K562 (cell line): ENCODE data around the gene LRCOL1. TPM values are rescaled to one million over a fixed set of nuclear protein-coding genes. Genes with fewer than 3 reads are reported as not detected.
A peak's percentile ranks its signal among the peaks of the same experiment; 100 is the strongest.

Experiments used
- ATAC-seq: fragments of 200-7000 bp; cut with Tn5 transposase; 3 replicates; pipeline ENCODE4 v1.9.1; 2020; ENCODE audit warnings: moderate library complexity
- BruUV-seq: library from RNA; stranded (reverse); fragments of 400-500 nt; replicated peaks from 2 replicates; lab custom pipeline; 2021; lab: Mats Ljungman, UMichigan
- CTCF ChIA-PET: fragments of 300-600 bp; formaldehyde crosslinking; extraction: SDS; loops from one replicate; lab custom pipeline; 2021; ENCODE audit warnings: low intra/inter-chr PET ratio; lab: Yijun Ruan, JAX
- POLR2A ChIA-PET: fragments of 300-600, 350-650 bp; sonication (Branson Sonifier 250); formaldehyde crosslinking; extraction: SDS; loops from one replicate; lab custom pipeline; 2021; ENCODE audit warnings: antibody characterized with exemption, inconsistent platforms; lab: Yijun Ruan, JAX
- DNase-seq, 4 experiments: peaks; one replicate each; pipeline versions ENCODE4 v3.0.0 to v3.0.0-alpha.2; 2011 to 2018; ENCODE audit warnings: low spot score in 3 of 4, mixed read lengths in 3 of 4; ENCODE audit errors: extremely low read depth in 1 of 4
- FAIRE-seq: peaks from 2 replicates; lab custom pipeline; 2011; peaks lifted over from hg19 to GRCh38; lab: Jason Lieb, UNC
- H2AFZ ChIP-seq: 2 replicates; pipeline ENCODE4 v1.6.0; 2011; ENCODE audit warnings: low read depth, low read length, control low read depth, inconsistent platforms
- H3K27ac ChIP-seq: fragments of 200-600 bp; 3 replicates; pipeline ENCODE4 v1.8.0; 2011; ENCODE audit warnings: low read depth, mild to moderate bottlenecking, control low read depth, inconsistent platforms, low read length, moderate library complexity, mixed read lengths; ENCODE audit errors: extremely low read depth
- H3K27me3 ChIP-seq, 2 experiments: fragments of 300-600 bp in 1 of 2; 2 replicates in 1 of 2; 3 replicates in 1 of 2; pipeline versions ENCODE4 v1.6.0 to v1.8.0; 2011; ENCODE audit warnings: inconsistent platforms in 2 of 2, low read length in 2 of 2, mild to moderate bottlenecking in 1 of 2, mixed read lengths in 1 of 2, moderate library complexity in 1 of 2; ENCODE audit not compliant: control insufficient read depth in 2 of 2, insufficient read depth in 2 of 2
- H3K36me3 ChIP-seq: fragments of 300-600 bp; 3 replicates; pipeline ENCODE4 v1.8.0; 2011; ENCODE audit warnings: mild to moderate bottlenecking, low read length, inconsistent platforms; ENCODE audit not compliant: control insufficient read depth, insufficient read depth
- H3K4me1 ChIP-seq, 2 experiments: fragments of 200-600 bp in 1 of 2; replicated peaks in 1 of 2; 2 replicates in 1 of 2; 3 replicates in 1 of 2; pipeline versions ENCODE4 v1.5.1 to v1.8.0; 2011; ENCODE audit warnings: inconsistent platforms in 2 of 2, low read length in 2 of 2, mild to moderate bottlenecking in 1 of 2, mixed read lengths in 1 of 2, moderate library complexity in 1 of 2; ENCODE audit not compliant: control insufficient read depth in 2 of 2, insufficient read depth in 2 of 2
- H3K4me2 ChIP-seq: 2 replicates; pipeline ENCODE4 v1.6.1; 2011; ENCODE audit warnings: low read length, control low read depth, inconsistent platforms, mixed read lengths; ENCODE audit not compliant: insufficient read depth
- H3K4me3 ChIP-seq: fragments of 200-600 bp; sonication (generic), shearing (Covaris generic); 2 replicates; pipeline ENCODE4 v1.5.1; 2016; ENCODE audit warnings: control low read depth, inconsistent platforms
- H3K79me2 ChIP-seq: fragments of 200-600 bp; 3 replicates; pipeline ENCODE4 v1.8.0; 2011; ENCODE audit warnings: low read length, inconsistent platforms; ENCODE audit not compliant: control insufficient read depth, insufficient read depth
- H3K9ac ChIP-seq, 2 experiments: 2 replicates each; pipeline versions ENCODE4 v1.6.0 to v1.6.1; 2011; ENCODE audit warnings: low read depth in 2 of 2, low read length in 2 of 2, control low read depth in 1 of 2, inconsistent platforms in 1 of 2, mild to moderate bottlenecking in 1 of 2, mixed read lengths in 1 of 2; ENCODE audit not compliant: insufficient read depth in 1 of 2
- H3K9me1 ChIP-seq: one replicate; pipeline ENCODE4 v1.6.0; 2011; ENCODE audit warnings: inconsistent platforms, mild to moderate bottlenecking, low read length, moderate library complexity; ENCODE audit not compliant: control insufficient read depth, insufficient read depth
- H3K9me3 ChIP-seq: replicated peaks from 2 replicates; pipeline ENCODE4 v1.5.1; 2011; ENCODE audit warnings: low read depth, low read length, inconsistent platforms; ENCODE audit not compliant: control insufficient read depth, insufficient read depth
- H4K20me1 ChIP-seq: replicated peaks from 2 replicates; pipeline ENCODE4 v1.6.1; 2011; ENCODE audit warnings: low read length, inconsistent platforms, mixed read lengths; ENCODE audit not compliant: control insufficient read depth, insufficient read depth
- NEUROD1 ChIP-seq: fragments of 150-350 bp; IDR thresholded peaks from 2 replicates; pipeline ENCODE4 v1.6.1; 2014; ENCODE audit warnings: borderline replicate concordance, low read length, low read depth; ENCODE audit not compliant: partially characterized antibody
- NFIC ChIP-seq: fragments of 450-650 bp; IDR thresholded peaks from 2 replicates; pipeline ENCODE4 v1.6.1; 2017; ENCODE audit warnings: mild to moderate bottlenecking, inconsistent platforms
- NR2C2 ChIP-seq, 2 experiments: fragments of 200-800 bp in 1 of 2; sonication (Bioruptor generic) in 1 of 2; sonication (generic) in 1 of 2; formaldehyde crosslinking in 1 of 2; IDR thresholded peaks; 2 replicates each; pipeline versions ENCODE4 v1.6.1 to v1.8.0; 2016 to 2022; ENCODE audit warnings: mild to moderate bottlenecking in 1 of 2, missing compliant biosample characterization in 1 of 2, missing genetic modification characterization in 1 of 2, missing genetic modification reagents in 1 of 2
- POLR2AphosphoS2 ChIP-seq: IDR thresholded peaks from 2 replicates; pipeline ENCODE4 v1.6.1; 2012; ENCODE audit warnings: low read length, improper control_type of control experiment
- POLR2G ChIP-seq: fragments of 200-400 bp; formaldehyde crosslinking; IDR thresholded peaks from 2 replicates; pipeline ENCODE4 v1.6.1; 2017; ENCODE audit warnings: low read depth, mild to moderate bottlenecking, antibody characterized with exemption, low read length, moderate library complexity
- TCF15 ChIP-seq: fragments of 250-450 bp; sonication (Bioruptor Pico); IDR thresholded peaks from 2 replicates; pipeline ENCODE4 v1.8.0; 2022; ENCODE audit warnings: moderate library complexity, mild to moderate bottlenecking, inconsistent platforms
- TFAP4 ChIP-seq: sonication (generic); formaldehyde crosslinking; IDR thresholded peaks from 2 replicates; pipeline ENCODE4 v1.8.0; 2022; ENCODE audit warnings: missing genetic modification reagents, mild to moderate bottlenecking, moderate library complexity, borderline replicate concordance
- ZBTB5 ChIP-seq: fragments of 450-650 bp; IDR thresholded peaks from 2 replicates; pipeline ENCODE4 v1.6.1; 2017; ENCODE audit warnings: antibody characterized with exemption
- ZNF263 ChIP-seq: sonication (generic); formaldehyde crosslinking; IDR thresholded peaks from 2 replicates; pipeline ENCODE4 v1.8.0; 2022; ENCODE audit warnings: mild to moderate bottlenecking, missing genetic modification reagents, borderline replicate concordance
- ZNF444 ChIP-seq: fragments of 250-450 bp; sonication (Bioruptor Pico); IDR thresholded peaks from 2 replicates; pipeline ENCODE4 v1.4.0; 2020; ENCODE audit warnings: mild to moderate bottlenecking, moderate library complexity
- WGBS: fragments of 100-300 bp; shearing (Covaris generic); methylation state at CpG from one replicate; pipeline ENCODE4 v1.1.6; 2016; ENCODE audit warnings: low coverage, mixed read lengths; ENCODE audit not compliant: insufficient coverage; ENCODE audit errors: missing lambda C conversion rate; 5-methylcytosine and 5-hydroxymethylcytosine counted together
- in situ Hi-C: fragments of 300-500 bp; cut with MboI; formaldehyde crosslinking; loops from 4 replicates; pipeline ENCODE4 v1.15.0; 2018; ENCODE audit warnings: inconsistent platforms, mixed read lengths
- intact Hi-C: fragments of 100-400 bp; cut with micrococcal nuclease; formaldehyde crosslinking; loops from 2 replicates; pipeline ENCODE4 v1.14.2; 2022
- polyA plus RNA-seq, 8 experiments: library from polyadenylated mRNA; depleted of rRNA in 4 of 8; stranded (reverse) in 5 of 8; unstranded in 3 of 8; fragments of >200 nt; fragmentation: Nextera tagmentation in 2 of 8; fragmentation: Illumina TruSeq in 1 of 8; extraction: Ambion mirVana in 2 of 8; extraction: Trizol in 1 of 8; gene quantifications; 2 replicates each; pipeline versions ENCODE4 v1.2.1 to v1.2.3, GENCODE V29; 2011 to 2014; ENCODE audit warnings: inconsistent platforms in 1 of 8, missing spikeins in 1 of 8
- total RNA-seq, 7 experiments: library from RNA; depleted of rRNA in 6 of 7; stranded (reverse); fragments of >200 nt in 6 of 7; fragmentation: Illumina TruSeq in 2 of 7; extraction: Trizol in 2 of 7; gene quantifications; 2 replicates each; pipeline versions ENCODE4 v1.2.1 to v1.2.3, GENCODE V29; 2011 to 2021; ENCODE audit warnings: low replicate concordance in 1 of 7
- TF ChIP-seq, protein P1 (sequence below): fragments of 450-650 bp; IDR thresholded peaks from 2 replicates; pipeline ENCODE4 v1.6.1; 2016; ENCODE audit warnings: antibody characterized with exemption

Gene LRCOL1
- total and polyA plus RNA-seq, 9 of the 15 experiments (the other 6 are each of a cell fraction or from before 2014, with no cell fraction given) = not detected

GRCh38 chr12:132623072-132623869 is 12.9 kb upstream of the LRCOL1 start:
- BruUV-seq = no TSS peak
- Histone ChIP-seq H3K4me2 (no peak overlapping the region), H3K9ac (peak overlapping the region in 1 of 2 experiments; percentile 68; a peak in 2 of 4 replicates), H4K20me1 (0 out of 2 replicates have a peak, but pooled peaks cover 3% of the 10 kb centered on the region), H3K36me3 (peaks cover 48% of the 10 kb centered on the region; the same call in 2 of the 3 replicates), H3K9me1 (no peaks in the 10 kb centered on the region), H3K4me3 (no peak overlapping the region), H3K27ac (no peak overlapping the region), H3K9me3 (no peaks in the 10 kb centered on the region), H2AFZ (no peak overlapping the region), H3K4me1 (peaks cover 12 to 55% of the 10 kb centered on the region in 2 experiments; a peak in 4 of 5 replicates), H3K79me2 (no peaks in the 10 kb centered on the region), H3K27me3 (no peaks in the 10 kb centered on the region)
- intact Hi-C loops (no loop called here), in situ Hi-C loops (no loop called here)
- ATAC-seq (no peak), FAIRE-seq (no peak), DNase-seq (no peak)
- POLR2A ChIA-PET = interaction anchor here (0.6 to 1.4 kb wide), 5 partner anchors 9 to 145 kb away, joined by 3 to 5 read pairs (median 3); no protein-coding TSS in a partner anchor
- TF ChIP-seq NEUROD1 = no peak
- peak; percentile 47; the same call in 1 of the 2 replicates for TF ChIP-seq ZNF263 (CRISPR knock-in tag)
- TF ChIP-seq TFAP4 = 0 out of 2 replicates have a peak, but pooled peaks have one; percentile 15
- no peak for TF ChIP-seq ZNF444 (CRISPR knock-in tag)
- no peak for TF ChIP-seq TCF15
- TF ChIP-seq POLR2G = peak; percentile 47; the same call in 1 of the 2 replicates
- TF ChIP-seq NR2C2 (CRISPR knock-in tag; IDR thresholded peaks at IDR 0.05) = no peak
- TF ChIP-seq NR2C2 (tag; IDR thresholded peaks at IDR 0.05) = peak; percentile 13; the same call in 1 of the 2 replicates
- TF ChIP-seq POLR2AphosphoS2 = peak; percentile 15; the same call in 1 of the 2 replicates
- TF ChIP-seq NFIC = peak; percentile 80
- TF ChIP-seq, protein P1, sequence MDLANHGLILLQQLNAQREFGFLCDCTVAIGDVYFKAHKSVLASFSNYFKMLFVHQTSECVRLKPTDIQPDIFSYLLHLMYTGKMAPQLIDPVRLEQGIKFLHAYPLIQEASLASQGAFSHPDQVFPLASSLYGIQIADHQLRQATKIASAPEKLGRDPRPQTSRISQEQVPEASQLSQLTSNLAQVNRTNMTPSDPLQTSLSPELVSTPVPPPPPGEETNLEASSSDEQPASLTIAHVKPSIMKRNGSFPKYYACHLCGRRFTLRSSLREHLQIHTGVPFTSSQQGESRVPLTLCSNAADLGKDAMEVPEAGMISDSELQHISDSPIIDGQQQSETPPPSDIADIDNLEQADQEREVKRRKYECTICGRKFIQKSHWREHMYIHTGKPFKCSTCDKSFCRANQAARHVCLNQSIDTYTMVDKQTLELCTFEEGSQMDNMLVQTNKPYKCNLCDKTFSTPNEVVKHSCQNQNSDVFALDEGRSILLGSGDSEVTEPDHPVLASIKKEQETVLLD = no peak
- TF ChIP-seq ZBTB5 = no peak
- WGBS = 73% methylated on average over 24 of the region's 25 CpGs
- CTCF ChIA-PET = no interaction called here
